ENCODE measurements around the gene GPRIN1. TPM values are rescaled to one million over a fixed set of nuclear protein-coding genes. Genes with fewer than 3 reads are reported as not detected.
"Not testable (repeated sequence)": the region's sequence is repeated elsewhere in the genome, so short reads cannot be mapped to it uniquely, and the experiment has no call there.

GPRIN1 gene
- total RNA-seq, 4 donors from 2014 or later, result 0.16 to 1.1 (median 0.63) TPM

DNA sequence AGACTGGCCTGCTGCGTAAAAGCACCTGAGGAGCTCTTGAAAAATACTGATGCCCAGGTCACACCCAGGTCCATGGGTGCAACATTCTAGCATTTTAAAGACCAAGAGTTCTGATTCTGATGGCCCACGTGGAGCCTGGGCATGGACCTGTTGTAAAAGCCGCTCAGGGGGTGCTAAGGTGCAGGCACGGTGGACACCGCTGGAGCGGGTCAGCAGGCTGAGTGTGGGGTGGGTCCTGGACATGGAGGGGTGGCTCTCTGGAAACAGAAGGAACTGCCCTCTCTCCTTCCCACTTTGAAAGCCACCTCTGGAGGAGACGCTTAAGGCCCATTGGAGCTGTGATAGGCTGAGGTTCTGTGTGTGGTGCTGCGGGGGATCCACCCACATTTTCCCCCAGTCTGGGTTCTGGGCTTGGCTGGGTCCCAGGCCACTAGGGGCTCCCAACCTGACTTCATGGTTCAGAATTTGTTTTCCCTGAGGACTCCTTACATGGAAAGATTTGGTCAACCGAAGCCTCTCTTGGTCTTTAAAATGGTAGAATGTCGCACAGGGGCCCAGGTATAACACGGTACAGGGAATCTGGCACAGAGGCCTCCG, 16.6 kb downstream of the GPRIN1 start:
- Histone ChIP-seq H3K4me1 (peaks cover 0 to 14% (median 3%) of the 10 kb centered on the region in 3 donors), H3K9me3 (no peaks in the 10 kb centered on the region), H3K36me3 (no peaks in the 10 kb centered on the region), H3K4me3 (no peak overlapping the region), H3K27me3 (peaks cover 55% of the 10 kb centered on the region), H3K27ac (no peak overlapping the region)
- WGBS, 2 donors (ENCODE audit: low coverage in 1 of 2), result 80 to 100% methylated on average over 1 of the region's 12 CpGs
- no peak for ATAC-seq
- TF ChIP-seq POLR2A (IDR thresholded peaks at IDR 0.05) (no peak), EP300 (IDR thresholded peaks at IDR 0.05) (no peak), POLR2AphosphoS5 (IDR thresholded peaks at IDR 0.05) (no peak)

DNA sequence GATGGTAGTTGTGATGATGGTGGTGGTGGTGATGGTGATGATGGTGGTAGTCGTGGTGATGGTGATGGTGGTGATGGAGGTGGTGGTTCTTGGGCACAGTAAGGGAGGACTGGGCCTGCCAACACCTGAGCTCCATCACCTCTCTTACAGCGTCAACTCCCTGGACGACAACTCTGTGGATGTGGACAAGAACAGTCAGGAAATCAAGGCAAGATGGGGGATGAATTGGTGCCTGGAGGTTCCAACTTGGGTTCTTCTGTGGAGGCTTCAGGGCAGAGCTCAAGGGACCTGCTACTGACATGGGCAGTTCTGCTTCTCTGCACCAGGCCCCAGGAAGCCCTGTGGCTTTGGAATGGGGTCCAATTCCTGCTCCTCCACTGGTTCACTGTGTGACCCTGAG, 17.4 kb downstream of the GPRIN1 start:
- Histone ChIP-seq H3K9me3 (no peaks in the 10 kb centered on the region), H3K27ac (no peak overlapping the region), H3K4me1 (peaks cover 0 to 14% (median 3%) of the 10 kb centered on the region in 3 donors), H3K27me3 (peaks cover 47% of the 10 kb centered on the region), H3K4me3 (no peak overlapping the region), H3K36me3 (no peaks in the 10 kb centered on the region)
- 94 to 96% methylated on average over 3 of the region's 3 CpGs for WGBS, 2 donors (ENCODE audit: low coverage in 1 of 2)
- TF ChIP-seq, protein P1, sequence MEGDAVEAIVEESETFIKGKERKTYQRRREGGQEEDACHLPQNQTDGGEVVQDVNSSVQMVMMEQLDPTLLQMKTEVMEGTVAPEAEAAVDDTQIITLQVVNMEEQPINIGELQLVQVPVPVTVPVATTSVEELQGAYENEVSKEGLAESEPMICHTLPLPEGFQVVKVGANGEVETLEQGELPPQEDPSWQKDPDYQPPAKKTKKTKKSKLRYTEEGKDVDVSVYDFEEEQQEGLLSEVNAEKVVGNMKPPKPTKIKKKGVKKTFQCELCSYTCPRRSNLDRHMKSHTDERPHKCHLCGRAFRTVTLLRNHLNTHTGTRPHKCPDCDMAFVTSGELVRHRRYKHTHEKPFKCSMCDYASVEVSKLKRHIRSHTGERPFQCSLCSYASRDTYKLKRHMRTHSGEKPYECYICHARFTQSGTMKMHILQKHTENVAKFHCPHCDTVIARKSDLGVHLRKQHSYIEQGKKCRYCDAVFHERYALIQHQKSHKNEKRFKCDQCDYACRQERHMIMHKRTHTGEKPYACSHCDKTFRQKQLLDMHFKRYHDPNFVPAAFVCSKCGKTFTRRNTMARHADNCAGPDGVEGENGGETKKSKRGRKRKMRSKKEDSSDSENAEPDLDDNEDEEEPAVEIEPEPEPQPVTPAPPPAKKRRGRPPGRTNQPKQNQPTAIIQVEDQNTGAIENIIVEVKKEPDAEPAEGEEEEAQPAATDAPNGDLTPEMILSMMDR (IDR thresholded peaks at IDR 0.05), result no peak
- no peak for TF ChIP-seq EP300 (IDR thresholded peaks at IDR 0.05)
- TF ChIP-seq POLR2AphosphoS5 (IDR thresholded peaks at IDR 0.05), result no peak
- no peak for ATAC-seq

DNA sequence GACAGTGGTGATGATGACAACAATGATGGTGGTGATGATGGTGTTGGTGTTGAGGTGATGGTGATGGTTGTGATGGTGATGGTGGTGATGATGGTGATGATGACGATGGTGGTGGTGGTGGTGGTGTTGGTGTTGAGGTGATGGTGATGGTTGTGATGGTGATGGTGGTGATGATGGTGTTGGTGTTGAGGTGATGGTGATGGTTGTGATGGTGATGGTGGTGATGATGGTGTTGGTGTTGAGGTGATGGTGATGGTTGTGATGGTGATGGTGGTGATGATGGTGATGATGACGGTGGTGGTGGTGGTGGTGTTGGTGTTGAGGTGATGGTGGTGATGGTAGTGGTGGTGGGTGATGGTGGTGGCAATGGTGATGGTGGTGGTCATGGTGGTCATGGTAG, 18.3 kb downstream of the GPRIN1 start:
- peaks cover 41% of the 10 kb centered on the region for H3K27me3 ChIP-seq
- H3K36me3 ChIP-seq, H3K9me3 ChIP-seq, H3K4me1 ChIP-seq, ATAC-seq, H3K27ac ChIP-seq, H3K4me3 ChIP-seq: not testable (repeated sequence)
- 4 to 10% methylated on average over 2 of the region's 2 CpGs for WGBS, 2 donors (ENCODE audit: low coverage in 1 of 2)

DNA sequence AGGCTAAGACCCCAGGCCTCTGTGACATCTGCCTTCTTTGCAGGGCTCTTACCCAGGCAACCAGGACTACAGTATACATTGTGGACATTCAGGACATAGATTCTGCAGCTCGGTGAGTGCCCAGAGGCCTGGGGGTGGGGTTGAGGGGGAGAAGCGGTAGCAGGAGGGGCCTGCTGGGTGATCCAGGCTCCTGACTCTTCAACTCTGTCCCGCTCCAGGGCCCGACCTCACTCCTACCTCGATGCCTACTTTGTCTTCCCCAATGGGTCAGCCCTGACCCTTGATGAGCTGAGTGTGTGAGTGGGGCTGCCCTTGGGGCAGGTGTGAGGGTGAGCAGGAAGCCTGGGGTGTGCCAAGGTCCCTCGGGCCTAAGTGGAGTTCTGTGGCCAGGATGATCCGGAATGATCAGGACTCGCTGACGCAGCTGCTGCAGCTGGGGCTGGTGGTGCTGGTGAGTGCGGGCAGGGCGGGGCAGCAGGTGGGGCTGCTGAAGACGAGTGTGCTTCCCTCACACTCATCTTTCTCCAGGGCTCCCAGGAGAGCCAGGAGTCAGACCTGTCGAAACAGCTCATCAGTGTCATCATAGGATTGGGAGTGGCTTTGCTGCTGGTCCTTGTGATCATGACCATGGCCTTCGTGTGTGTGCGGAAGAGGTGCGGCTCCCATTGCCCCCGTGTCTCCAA, 19.8 kb downstream of the GPRIN1 start:
- 100% methylated on average over 1 of the region's 17 CpGs; no CpG with 5 or more reads in 1 of the 2 donors for WGBS, 2 donors (ENCODE audit: low coverage in 1 of 2)
- ATAC-seq, result no peak
- no peaks in the 10 kb centered on the region for H3K4me1 ChIP-seq

DNA sequence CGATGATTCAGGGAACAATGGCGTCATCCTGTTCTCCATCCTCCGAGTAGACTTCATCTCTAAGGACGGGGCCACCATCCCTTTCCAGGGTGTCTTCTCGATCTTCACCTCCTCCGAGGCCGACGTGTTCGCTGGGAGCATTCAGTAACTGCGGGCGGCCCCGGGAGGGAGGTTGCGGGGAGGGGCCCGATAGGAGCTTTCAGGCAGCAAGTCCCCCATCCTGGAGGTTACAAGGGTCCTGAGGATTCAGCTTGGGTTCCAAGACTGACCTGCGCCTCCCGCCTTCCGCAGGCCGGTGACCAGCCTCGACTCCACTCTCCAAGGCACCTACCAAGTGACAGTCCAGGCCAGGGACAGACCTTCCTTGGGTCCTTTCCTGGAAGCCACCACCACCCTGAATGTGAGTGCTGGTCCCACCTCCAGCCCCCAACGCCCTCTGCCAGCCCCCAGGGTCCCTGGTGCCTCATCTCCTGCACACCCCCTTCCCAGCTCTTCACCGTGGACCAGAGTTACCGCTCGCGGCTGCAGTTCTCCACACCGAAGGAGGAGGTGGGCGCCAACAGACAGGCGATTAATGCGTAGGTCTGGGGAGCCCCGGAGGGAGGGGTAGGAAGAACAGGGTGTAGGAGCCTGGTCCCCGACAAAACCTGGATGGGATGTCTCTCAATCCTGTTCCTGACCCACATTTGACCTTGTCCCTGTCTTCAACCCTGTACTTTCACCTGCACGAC, 20.8 kb downstream of the GPRIN1 start:
- H3K4me1 ChIP-seq, result no peaks in the 10 kb centered on the region
- no peak overlapping the region for H3K4me3 ChIP-seq
- H3K36me3 ChIP-seq, result no peaks in the 10 kb centered on the region
- peaks cover 0 to 18% (median 0%) of the 10 kb centered on the region in 3 donors for H3K9me3 ChIP-seq
- no peak overlapping the region for H3K27ac ChIP-seq
- TF ChIP-seq, protein P1 (IDR thresholded peaks at IDR 0.05), result no peak
- TF ChIP-seq POLR2AphosphoS5 (IDR thresholded peaks at IDR 0.05) (no peak), EP300 (IDR thresholded peaks at IDR 0.05) (no peak), POLR2A (IDR thresholded peaks at IDR 0.05) (no peak)
- 80 to 92% methylated on average over 3 to 5 of the region's 31 CpGs for WGBS, 2 donors (ENCODE audit: low coverage in 1 of 2)
- H3K27me3 ChIP-seq, result peaks cover 22% of the 10 kb centered on the region
- no peak for ATAC-seq

More for the DNA sequence above, 19.8 kb downstream of the GPRIN1 start:
- H3K4me3 ChIP-seq, result no peak overlapping the region
- H3K27me3 ChIP-seq, result peaks cover 32% of the 10 kb centered on the region
- peaks cover 0 to 9% (median 0%) of the 10 kb centered on the region in 3 donors for H3K9me3 ChIP-seq
- H3K27ac ChIP-seq, result no peak overlapping the region
- TF ChIP-seq POLR2AphosphoS5 (IDR thresholded peaks at IDR 0.05) (no peak), POLR2A (IDR thresholded peaks at IDR 0.05) (no peak), EP300 (IDR thresholded peaks at IDR 0.05) (no peak)
- TF ChIP-seq, protein P1 (IDR thresholded peaks at IDR 0.05), result no peak
- H3K36me3 ChIP-seq, result no peaks in the 10 kb centered on the region
